HEK293 (cell line): ENCODE data around the gene FOXN3.

Experiments
- CTCF ChIA-PET: fragments of 350-600 bp; formaldehyde crosslinking; extraction: SDS; loops from one replicate; lab custom pipeline; 2021; ENCODE audit warnings: antibody characterized with exemption; lab: Yijun Ruan, JAX
- POLR2A ChIA-PET: fragments of 300-600 bp; formaldehyde crosslinking; extraction: SDS; loops from one replicate; lab custom pipeline; 2020; ENCODE audit warnings: antibody characterized with exemption, inconsistent platforms; lab: Yijun Ruan, JAX
- H3K27ac ChIP-seq: fragments of 200-500 bp; sonication (Bioruptor generic); 2 replicates; pipeline ENCODE4 v1.5.1; 2014; ENCODE audit warnings: low read depth, low read length, control low read depth, inconsistent platforms; ENCODE audit errors: extremely low read depth
- H3K36me3 ChIP-seq, 2 experiments: fragments of 200-500 bp in 1 of 2; sonication (Bioruptor generic) in 1 of 2; 1 replicate in 1 of 2; 2 replicates in 1 of 2; pipeline ENCODE4 v1.5.1; 2014 to 2017; ENCODE audit warnings: inconsistent platforms in 2 of 2, low read length in 2 of 2; ENCODE audit not compliant: control insufficient read depth in 2 of 2, insufficient read depth in 1 of 2
- H3K4me1 ChIP-seq: fragments of 200-500 bp; sonication (Bioruptor generic); 2 replicates; pipeline ENCODE4 v1.5.1; 2014; ENCODE audit warnings: mild to moderate bottlenecking, low read length, inconsistent platforms; ENCODE audit not compliant: control insufficient read depth, insufficient read depth
- H3K4me3 ChIP-seq: 2 replicates; pipeline ENCODE4 v1.5.1; 2011; ENCODE audit warnings: low read depth, mild to moderate bottlenecking, control low read depth, low read length, moderate library complexity
- H3K9me3 ChIP-seq: fragments of 200-500 bp; sonication (Bioruptor generic); 2 replicates; pipeline ENCODE4 v1.5.1; 2014; ENCODE audit warnings: low read depth, low read length, inconsistent platforms; ENCODE audit not compliant: control insufficient read depth, insufficient read depth
- FEZF1 ChIP-seq: fragments of 450-650 bp; formaldehyde crosslinking; IDR thresholded peaks from 2 replicates; pipeline ENCODE4 v1.5.1; 2016; ENCODE audit warnings: missing biosample characterization, missing genetic modification characterization
- GLIS1 ChIP-seq: fragments of 450-650 bp; formaldehyde crosslinking; IDR thresholded peaks from 2 replicates; pipeline ENCODE4 v1.5.1; 2016; ENCODE audit warnings: missing biosample characterization, missing genetic modification characterization
- GLIS2 ChIP-seq: fragments of 450-650 bp; formaldehyde crosslinking; IDR thresholded peaks from 2 replicates; pipeline ENCODE4 v1.5.1; 2016; ENCODE audit warnings: missing biosample characterization, missing genetic modification characterization
- HIC1 ChIP-seq: fragments of 450-650 bp; formaldehyde crosslinking; IDR thresholded peaks from 2 replicates; pipeline ENCODE4 v1.5.1; 2016; ENCODE audit warnings: missing biosample characterization, missing genetic modification characterization
- KLF10 ChIP-seq: fragments of 450-650 bp; IDR thresholded peaks from 2 replicates; pipeline ENCODE4 v1.5.1; 2018; ENCODE audit warnings: missing biosample characterization, mild to moderate bottlenecking, missing genetic modification characterization
- ZBTB1 ChIP-seq: fragments of 450-650 bp; formaldehyde crosslinking; IDR thresholded peaks from 2 replicates; pipeline ENCODE4 v1.5.1; 2016; ENCODE audit warnings: missing biosample characterization, missing genetic modification characterization
- ZBTB49 ChIP-seq: fragments of 450-650 bp; formaldehyde crosslinking; IDR thresholded peaks from 2 replicates; pipeline ENCODE4 v1.5.1; 2016; ENCODE audit warnings: missing biosample characterization, missing genetic modification characterization, low read depth
- ZBTB6 ChIP-seq: fragments of 450-650 bp; formaldehyde crosslinking; IDR thresholded peaks from 2 replicates; pipeline ENCODE4 v1.5.1; 2017; ENCODE audit warnings: missing biosample characterization, missing genetic modification characterization
- ZIC2 ChIP-seq: fragments of 450-650 bp; formaldehyde crosslinking; IDR thresholded peaks from 2 replicates; pipeline ENCODE4 v1.5.1; 2016; ENCODE audit warnings: missing biosample characterization, missing genetic modification characterization
- ZNF18 ChIP-seq: fragments of 450-650 bp; formaldehyde crosslinking; IDR thresholded peaks from 2 replicates; pipeline ENCODE4 v1.5.1; 2016; ENCODE audit warnings: missing biosample characterization, missing genetic modification characterization
- ZNF202 ChIP-seq: fragments of 450-650 bp; formaldehyde crosslinking; IDR thresholded peaks from 2 replicates; pipeline ENCODE4 v1.5.1; 2016; ENCODE audit warnings: missing biosample characterization, missing genetic modification characterization, borderline replicate concordance
- ZNF211 ChIP-seq: fragments of 450-650 bp; formaldehyde crosslinking; IDR thresholded peaks from 2 replicates; pipeline ENCODE4 v1.5.1; 2016; ENCODE audit warnings: low read depth, missing biosample characterization, missing genetic modification characterization
- ZNF280C ChIP-seq: fragments of 450-650 bp; formaldehyde crosslinking; IDR thresholded peaks from 2 replicates; pipeline ENCODE4 v1.5.1; 2016; ENCODE audit warnings: missing biosample characterization, missing genetic modification characterization
- ZNF394 ChIP-seq: fragments of 450-650 bp; formaldehyde crosslinking; IDR thresholded peaks from 2 replicates; pipeline ENCODE4 v1.5.1; 2016; ENCODE audit warnings: missing biosample characterization, missing genetic modification characterization, mild to moderate bottlenecking, moderate library complexity, borderline replicate concordance
- ZNF501 ChIP-seq: fragments of 450-650 bp; formaldehyde crosslinking; IDR thresholded peaks from 2 replicates; pipeline ENCODE4 v1.5.1; 2016; ENCODE audit warnings: missing biosample characterization, missing genetic modification characterization
- ZNF626 ChIP-seq: fragments of 450-650 bp; sonication (Bioruptor Pico); formaldehyde crosslinking; IDR thresholded peaks from 2 replicates; pipeline ENCODE4 v1.5.1; 2018; ENCODE audit warnings: missing biosample characterization, missing genetic modification characterization, inconsistent platforms
- ZNF629 ChIP-seq: fragments of 450-650 bp; formaldehyde crosslinking; IDR thresholded peaks from 2 replicates; pipeline ENCODE4 v1.5.1; 2017; ENCODE audit warnings: missing biosample characterization, missing genetic modification characterization
- ZNF830 ChIP-seq: fragments of 450-650 bp; IDR thresholded peaks from 2 replicates; pipeline ENCODE4 v1.5.0; 2018; ENCODE audit warnings: missing biosample characterization, missing genetic modification characterization, low read depth, mild to moderate bottlenecking, moderate library complexity

FOXN3 gene

GRCh38 chr14:89419973-89420482 lies 3.0 kb upstream of the FOXN3 start (continued):
- TF ChIP-seq HIC1 (tag by site-specific recombination) (no peak), ZBTB6 (tag by site-specific recombination) (no peak), ZNF211 (tag by site-specific recombination) (no peak), ZBTB1 (tag by site-specific recombination) (no peak), ZBTB49 (tag by site-specific recombination) (no peak), GLIS1 (no peak), ZNF626 (no peak)

GRCh38 chr14:89418976-89419375 lies 1.9 kb upstream of the FOXN3 start:
- Histone ChIP-seq H3K4me1 (peaks cover 21% of the 10 kb centered on the region), H3K9me3 (no peaks in the 10 kb centered on the region), H3K36me3 (no peaks in the 10 kb centered on the region; a peak in 1 of 3 replicates), H3K27ac (no peak overlapping the region), H3K4me3 (no peak overlapping the region)
- TF ChIP-seq ZNF501 (tag by site-specific recombination) (no peak), FEZF1 (tag by site-specific recombination) (no peak), KLF10 (no peak), ZNF830 (tag by site-specific recombination) (no peak), ZNF629 (tag by site-specific recombination) (no peak), ZNF18 (tag by site-specific recombination) (no peak), ZNF394 (tag by site-specific recombination) (no peak), GLIS2 (tag by site-specific recombination) (no peak), ZNF202 (tag by site-specific recombination) (no peak), ZIC2 (tag by site-specific recombination) (no peak), ZNF280C (no peak)
- POLR2A ChIA-PET: no interaction called here
- CTCF ChIA-PET: interaction anchor here (1.3 kb wide), 1 partner anchor 215 kb away, joined by 3 read pairs; no protein-coding TSS in a partner anchor
